Neural cell (in vitro differentiated cells): ENCODE measurements around the gene AFF3. TPM values are rescaled to one million over a fixed set of nuclear protein-coding genes. Genes with fewer than 3 reads are reported as not detected.

Experiments used
- H2AFZ ChIP-seq: fragments of 200-600, 300-800 bp; sonication (generic), shearing (Covaris generic); 2 replicates; pipeline ENCODE4 v1.6.0; 2014; ENCODE audit warnings: low read depth, mild to moderate bottlenecking, antibody characterized with exemption, low read length, moderate library complexity
- H3F3A ChIP-seq: fragments of 200-600 bp; shearing (Covaris generic); 2 replicates; pipeline ENCODE4 v1.6.1; 2016; ENCODE audit warnings: mild to moderate bottlenecking, moderate library complexity, mixed read lengths, antibody characterized with exemption, low read length; ENCODE audit not compliant: insufficient read depth, poor library complexity, severe bottlenecking
- H3K27ac ChIP-seq: fragments of 200-600, 300-800 bp; sonication (generic), shearing (Covaris generic); 2 replicates; pipeline ENCODE4 v1.5.1; 2014; ENCODE audit warnings: mild to moderate bottlenecking, low read length, moderate library complexity
- H3K27me3 ChIP-seq: fragments of 300-800, 200-600 bp; sonication (generic), shearing (Covaris generic); 2 replicates; pipeline ENCODE4 v1.6.0; 2014; ENCODE audit warnings: mild to moderate bottlenecking, low read depth, low read length, moderate library complexity; ENCODE audit not compliant: insufficient read depth
- H3K36me3 ChIP-seq: fragments of 300-800, 200-600 bp; sonication (generic), shearing (Covaris generic); 2 replicates; pipeline ENCODE4 v1.5.1; 2014; ENCODE audit warnings: mild to moderate bottlenecking, antibody characterized with exemption, low read length, moderate library complexity; ENCODE audit not compliant: insufficient read depth
- H3K4me2 ChIP-seq: fragments of 300-800, 200-600 bp; sonication (generic), shearing (Covaris generic); 2 replicates; pipeline ENCODE4 v1.6.0; 2014; ENCODE audit warnings: mild to moderate bottlenecking, low read length
- H3K4me3 ChIP-seq: fragments of 300-800, 200-600 bp; sonication (generic), shearing (Covaris generic); 2 replicates; pipeline ENCODE4 v1.5.1; 2014; ENCODE audit warnings: mild to moderate bottlenecking, low read length, moderate library complexity
- H3K79me2 ChIP-seq: fragments of 200-600 bp; shearing (Covaris generic); replicated peaks from 2 replicates; pipeline ENCODE4 v1.6.0; 2014; ENCODE audit warnings: mild to moderate bottlenecking, low read length, moderate library complexity; ENCODE audit not compliant: insufficient read depth
- H3K9ac ChIP-seq: fragments of 300-800, 200-600 bp; sonication (generic), shearing (Covaris generic); 2 replicates; pipeline ENCODE4 v1.6.1; 2016; ENCODE audit warnings: mild to moderate bottlenecking, low read length, mixed read lengths
- H3K9me2 ChIP-seq: fragments of 200-600 bp; shearing (Covaris generic); 2 replicates; pipeline ENCODE4 v1.6.1; 2016; ENCODE audit warnings: mild to moderate bottlenecking, low read length, mixed read lengths; ENCODE audit not compliant: insufficient read depth
- H3K9me3 ChIP-seq: fragments of 200-600, 300-800 bp; sonication (generic), shearing (Covaris generic); 2 replicates; pipeline ENCODE4 v1.6.1; 2016; ENCODE audit warnings: mild to moderate bottlenecking, mixed run types, low read length, moderate library complexity, mixed read lengths
- H4K20me1 ChIP-seq: fragments of 200-600 bp; shearing (Covaris generic); 2 replicates; pipeline ENCODE4 v1.6.1; 2016; ENCODE audit warnings: mild to moderate bottlenecking, mixed run types; ENCODE audit not compliant: insufficient read depth
- CTCF ChIP-seq: fragments of 450-650 bp; IDR thresholded peaks from 2 replicates; pipeline ENCODE4 v1.5.1; 2014; ENCODE audit warnings: antibody characterized with exemption, mild to moderate bottlenecking, moderate library complexity; ENCODE audit not compliant: poor library complexity, severe bottlenecking
- EP300 ChIP-seq: fragments of 450-650 bp; conservative IDR thresholded peaks from 2 replicates; pipeline ENCODE4 v1.6.1; 2014; ENCODE audit warnings: antibody characterized with exemption, mild to moderate bottlenecking, moderate library complexity; ENCODE audit not compliant: poor library complexity, severe bottlenecking
- EZH2 ChIP-seq: fragments of 200-600, 300-800 bp; shearing (Covaris generic), sonication (generic); IDR thresholded peaks from 2 replicates; pipeline ENCODE4 v1.6.1; 2014; ENCODE audit warnings: antibody characterized with exemption, low read length, borderline replicate concordance, mild to moderate bottlenecking; ENCODE audit not compliant: insufficient read depth, poor library complexity, severe bottlenecking
- MXI1 ChIP-seq: fragments of 450-650 bp; conservative IDR thresholded peaks from 2 replicates; pipeline ENCODE4 v1.6.1; 2014; ENCODE audit warnings: antibody characterized with exemption, mild to moderate bottlenecking; ENCODE audit not compliant: poor library complexity, severe bottlenecking
- POLR2AphosphoS5 ChIP-seq: IDR thresholded peaks from 2 replicates; pipeline ENCODE4 v1.6.1; 2012
- RAD21 ChIP-seq: fragments of 450-650 bp; conservative IDR thresholded peaks from 2 replicates; pipeline ENCODE4 v1.6.1; 2014; ENCODE audit warnings: antibody characterized with exemption, mild to moderate bottlenecking, moderate library complexity
- REST ChIP-seq: IDR thresholded peaks from 2 replicates; pipeline ENCODE4 v1.6.1; 2012; ENCODE audit warnings: borderline replicate concordance
- SMC3 ChIP-seq: fragments of 450-650 bp; conservative IDR thresholded peaks from 2 replicates; pipeline ENCODE4 v1.6.1; 2014; ENCODE audit warnings: antibody characterized with exemption, mild to moderate bottlenecking, moderate library complexity; ENCODE audit not compliant: poor library complexity
- TAF1 ChIP-seq: IDR thresholded peaks from 2 replicates; pipeline ENCODE4 v1.6.1; 2012; ENCODE audit warnings: low read depth
- polyA plus RNA-seq: library from polyadenylated mRNA; depleted of rRNA; stranded (reverse); fragments of >200 nt; gene quantifications from 2 replicates; pipeline ENCODE4 v1.2.3, GENCODE V29; 2014

AFF3 gene
- polyA plus RNA-seq, 1 donor from 2014 or later: 5.1 TPM

- Histone ChIP-seq H3K4me3 (no peak overlapping the region), H3K27me3 (no peaks in the 10 kb centered on the region), H2AFZ (no peak overlapping the region), H3F3A (no peaks in the 10 kb centered on the region), H3K27ac (no peak overlapping the region), H4K20me1 (no peaks in the 10 kb centered on the region), H3K36me3 (no peaks in the 10 kb centered on the region), H3K9me2 (no peaks in the 10 kb centered on the region), H3K9me3 (no peaks in the 10 kb centered on the region), H3K4me2 (no peak overlapping the region), H3K9ac (no peak overlapping the region), H3K79me2 (no peaks in the 10 kb centered on the region)
- TF ChIP-seq RAD21 (no peak), MXI1 (no peak), TAF1 (no peak), POLR2AphosphoS5 (no peak), EP300 (no peak), SMC3 (no peak), CTCF (no peak), EZH2 (no peak), REST (no peak)
Observed at GRCh38 chr2:100174026-100174431, 31.6 kb upstream of the AFF3 start.

GRCh38 chr2:100166701-100167100, 24.3 kb upstream of the AFF3 start:
- H3K79me2 ChIP-seq: no peaks in the 10 kb centered on the region
- no peak overlapping the region for H3K4me2 ChIP-seq
- no peaks in the 10 kb centered on the region for H4K20me1 ChIP-seq
- no peak for TF ChIP-seq EZH2
- TF ChIP-seq REST: no peak
- TF ChIP-seq TAF1: no peak
- TF ChIP-seq POLR2AphosphoS5: no peak
- no peak for TF ChIP-seq RAD21
- TF ChIP-seq EP300: no peak
- TF ChIP-seq MXI1: no peak
- no peak for TF ChIP-seq SMC3
- TF ChIP-seq CTCF: no peak
- no peaks in the 10 kb centered on the region for H3K36me3 ChIP-seq
- H2AFZ ChIP-seq: no peak overlapping the region
- no peaks in the 10 kb centered on the region for H3K9me2 ChIP-seq
- H3K9ac ChIP-seq: no peak overlapping the region
- no peaks in the 10 kb centered on the region for H3K27me3 ChIP-seq
- H3K9me3 ChIP-seq: no peaks in the 10 kb centered on the region
- H3K4me3 ChIP-seq: no peak overlapping the region
- H3F3A ChIP-seq: no peaks in the 10 kb centered on the region
- H3K27ac ChIP-seq: no peak overlapping the region
